ENCODE measurements around the gene GAD1.

Gene GAD1

GRCh38 chr2:170816504-170817092 is at the start of gene GAD1:
Gene GAD1, plus strand, starts transcription at chr2:170816887. Its CDS starts 1,705 bp downstream, at chr2:170818592.
- peak; percentile 84 for DNase-seq (ENCODE audit: low spot score)

- DNase-seq (ENCODE audit: low spot score) = peak; percentile 79
Observed at GRCh38 chr2:170770008-170770605, 46.6 kb upstream of the GAD1 start, which contains the start of gene ERICH2. Gene ERICH2, plus strand, starts transcription at chr2:170770378. Its CDS starts 304 bp downstream, at chr2:170770682.

GRCh38 chr2:170770606-170771420 is 45.9 kb upstream of the GAD1 start:
- peak; percentile 82 for DNase-seq (ENCODE audit: low spot score)

- DNase-seq (ENCODE audit: low spot score) = no peak
Observed at GRCh38 chr2:170771421-170771937, 45.2 kb upstream of the GAD1 start.

- no peak for DNase-seq (ENCODE audit: low spot score)
Observed at GRCh38 chr2:170772295-170772694, 44.4 kb upstream of the GAD1 start.

- DNase-seq (ENCODE audit: low spot score) = no peak
Observed at GRCh38 chr2:170774074-170774473, 42.6 kb upstream of the GAD1 start.

- no peak for DNase-seq (ENCODE audit: low spot score)
Observed at GRCh38 chr2:170778900-170779299, 37.8 kb upstream of the GAD1 start.

GRCh38 chr2:170779304-170779703 is 37.4 kb upstream of the GAD1 start:
- no peak for DNase-seq (ENCODE audit: low spot score)

GRCh38 chr2:170782673-170783072 is 34.0 kb upstream of the GAD1 start:
- no peak for DNase-seq (ENCODE audit: low spot score)

GRCh38 chr2:170783549-170783948 is 33.1 kb upstream of the GAD1 start:
- DNase-seq (ENCODE audit: low spot score) = no peak

- no peak for DNase-seq (ENCODE audit: low spot score)
Observed at GRCh38 chr2:170798996-170799395, 17.7 kb upstream of the GAD1 start.

GRCh38 chr2:170806548-170806947 is 10.1 kb upstream of the GAD1 start:
- no peak for DNase-seq (ENCODE audit: low spot score)

- DNase-seq (ENCODE audit: low spot score) = peak; percentile 58
Observed at GRCh38 chr2:170812710-170813600, 3.7 kb upstream of the GAD1 start.

- peak; percentile 71 for DNase-seq (ENCODE audit: low spot score)
Observed at GRCh38 chr2:170813611-170814532, 2.8 kb upstream of the GAD1 start.

- no peak for DNase-seq (ENCODE audit: low spot score)
Observed at GRCh38 chr2:170814533-170815230, 2.0 kb upstream of the GAD1 start.

GRCh38 chr2:170815311-170815710 is 1.4 kb upstream of the GAD1 start:
- DNase-seq (ENCODE audit: low spot score) = no peak

GRCh38 chr2:170815746-170816503 is 762 bp upstream of the GAD1 start:
- peak; percentile 92 for DNase-seq (ENCODE audit: low spot score)

- peak; percentile 66 for DNase-seq (ENCODE audit: low spot score)
Observed at GRCh38 chr2:170817093-170818035, 677 bp downstream of the GAD1 start.
